Measurements from ENCODE around the gene IMPACT. TPM values are rescaled to one million over a fixed set of nuclear protein-coding genes. Genes with fewer than 3 reads are reported as not detected.

IMPACT gene
- total and polyA plus RNA-seq, 4 donors: 8.3 to 13.6 (median 11.4) TPM

GRCh38 chr18:24446953-24447538, 20.6 kb downstream of the IMPACT start (continued):
- TF ChIP-seq REST (IDR thresholded peaks at IDR 0.05) (no peak), GABPA (IDR thresholded peaks at IDR 0.05 in 1 of 2, conservative IDR thresholded peaks at IDR 0.05 in 1 of 2) (no peak), ZBTB33 (IDR thresholded peaks at IDR 0.05) (no peak), ATF3 (IDR thresholded peaks at IDR 0.05) (no peak)

GRCh38 chr18:24447961-24448360, 21.5 kb downstream of the IMPACT start:
- Histone ChIP-seq H3K4me1 (ENCODE audit: control insufficient read depth in 4 of 4, insufficient read depth in 4 of 4, low read length in 3 of 4) (no peaks in the 10 kb centered on the region), H3K9me3 (ENCODE audit: control insufficient read depth in 4 of 4, low read length in 3 of 4) (no peaks in the 10 kb centered on the region), H3K9ac (ENCODE audit: low read depth in 1 of 2, low read length in 2 of 2) (no peak overlapping the region), H3K27ac (ENCODE audit: low read depth in 1 of 2, low read length in 2 of 2) (no peak overlapping the region), H3K4me3 (ENCODE audit: low read depth in 1 of 3, low read length in 3 of 3) (no peak overlapping the region), H3K36me3 (ENCODE audit: control insufficient read depth in 4 of 4, insufficient read depth in 3 of 4, low read depth in 1 of 4, low read length in 3 of 4) (peaks cover 6 to 58% (median 36%) of the 10 kb centered on the region in 4 donors), H3K27me3 (ENCODE audit: control insufficient read depth in 4 of 4, insufficient read depth in 4 of 4, low read length in 3 of 4) (no peaks in the 10 kb centered on the region)
- no peak for TF ChIP-seq HNF4G (IDR thresholded peaks at IDR 0.05)
- no peak for TF ChIP-seq FOXA2 (IDR thresholded peaks at IDR 0.05)
- no peak for TF ChIP-seq MAX (IDR thresholded peaks at IDR 0.05)
- TF ChIP-seq CTCF (IDR thresholded peaks at IDR 0.05; ENCODE audit: low read depth, low read length, missing input control): no peak
- no peak for TF ChIP-seq NR2F2 (IDR thresholded peaks at IDR 0.05)
- TF ChIP-seq FOXA1 (IDR thresholded peaks at IDR 0.05): no peak
- TF ChIP-seq GABPA (IDR thresholded peaks at IDR 0.05 in 1 of 2, conservative IDR thresholded peaks at IDR 0.05 in 1 of 2): no peak
- no peak for TF ChIP-seq TAF1 (conservative IDR thresholded peaks at IDR 0.05)
- no peak for TF ChIP-seq YY1 (IDR thresholded peaks at IDR 0.05)
- TF ChIP-seq RXRA (IDR thresholded peaks at IDR 0.05): no peak
- no peak for TF ChIP-seq ZBTB33 (IDR thresholded peaks at IDR 0.05)
- no peak for TF ChIP-seq RAD21 (IDR thresholded peaks at IDR 0.05)
- TF ChIP-seq JUND (IDR thresholded peaks at IDR 0.05): no peak
- no peak for TF ChIP-seq REST (IDR thresholded peaks at IDR 0.05)
- no peak for TF ChIP-seq EGR1 (IDR thresholded peaks at IDR 0.05; ENCODE audit: low read depth in 2 of 2)
- TF ChIP-seq ATF3 (IDR thresholded peaks at IDR 0.05): no peak
- TF ChIP-seq SP1 (IDR thresholded peaks at IDR 0.05): no peak
- no peak for TF ChIP-seq HNF4A (conservative IDR thresholded peaks at IDR 0.05)
- no peak for DNase-seq (ENCODE audit: low spot score)
- 89% methylated on average over 1 of the region's 1 CpG for WGBS
